Measurements from ENCODE around the gene GNB2. TPM values are rescaled to one million over a fixed set of nuclear protein-coding genes. Genes with fewer than 3 reads are reported as not detected.

Gene GNB2
- polyA plus RNA-seq, 2 of the 4 experiments (the other 2 are of a cell fraction): 50.8 to 163 TPM

GRCh38 chr7:100719523-100720278, 46.2 kb downstream of the GNB2 start:
- peak overlapping the region in 1 of 2 experiments; percentile 70; a peak in 1 of 6 replicates for H3K27ac ChIP-seq
- H3K9me3 ChIP-seq: no peaks in the 10 kb centered on the region
- ATAC-seq: peak; percentile 68 to 80
- peak overlapping the region; percentile 40; the same call in 2 of the 3 replicates for H3K4me3 ChIP-seq
- 21% methylated on average over 8 of the region's 8 CpGs for WGBS (ENCODE audit: missing lambda C conversion rate)
- no peak for FAIRE-seq
- H3K4me2 ChIP-seq: peak overlapping the region; percentile 87
- DNase-seq (ENCODE audit: low read depth in 1 of 2, low spot score in 1 of 2): peak in 1 of 2 experiments; percentile 64
- ChIA-PET POLR2A (no interaction called here), CTCF (interaction anchor here (0.5 to 19.8 kb wide), 42 partner anchors 11 to 339 kb away, joined by 3 to 280 read pairs (median 4); partner anchors contain the start of genes EPHB4, POP7, SLC12A9 and UFSP1)
- TF ChIP-seq RAD21 (conservative IDR thresholded peaks at IDR 0.05 in 1 of 2, IDR thresholded peaks at IDR 0.05 in 1 of 2): peak; percentile 77 to 80
- TF ChIP-seq FOSL2 (IDR thresholded peaks at IDR 0.05): no peak
- TF ChIP-seq FOSL2 (CRISPR knock-in tag; IDR thresholded peaks at IDR 0.05): no peak
- no peak for TF ChIP-seq HEYL (CRISPR knock-in tag; IDR thresholded peaks at IDR 0.05)
- no peak for TF ChIP-seq RCOR1 (IDR thresholded peaks at IDR 0.05; ENCODE audit: low read depth, low read length)
- no peak for TF ChIP-seq RFX5 (IDR thresholded peaks at IDR 0.05)
- no peak for TF ChIP-seq NPAS2 (CRISPR knock-in tag; IDR thresholded peaks at IDR 0.05; ENCODE audit: borderline replicate concordance)
- TF ChIP-seq SREBF2 (IDR thresholded peaks at IDR 0.05): no peak
- TF ChIP-seq MAX (IDR thresholded peaks at IDR 0.05): 0 out of 2 replicates have a peak, but pooled peaks have one; percentile 12
- peak; percentile 55 for TF ChIP-seq CTCF (IDR thresholded peaks at IDR 0.05)
- TF ChIP-seq CHD2 (IDR thresholded peaks at IDR 0.05; ENCODE audit: low read length, partially characterized antibody): no peak
- no peak for TF ChIP-seq NFE2L2 (conservative IDR thresholded peaks at IDR 0.05; ENCODE audit: low read length)
- no peak for TF ChIP-seq POLR2A (IDR thresholded peaks at IDR 0.05; ENCODE audit: low read length)
- no peak for TF ChIP-seq NR3C1 (IDR thresholded peaks at IDR 0.05)
- peak; percentile 78 for TF ChIP-seq SMC3 (IDR thresholded peaks at IDR 0.05)
- H3K4me1 ChIP-seq: peaks cover 11% of the 10 kb centered on the region; the same call in 2 of the 3 replicates

- Histone ChIP-seq H3K4me3 (peak within 1 kb of the TSS; percentile 40), H3K27ac (peak within 1 kb of the TSS in 1 of 2 experiments; percentile 70; a peak in 3 of 6 replicates), H3K9me3 (no peaks in the 10 kb centered on the region), H3K4me2 (peak within 1 kb of the TSS; percentile 87), H3K4me1 (peaks cover 11% of the 10 kb centered on the region; the same call in 2 of the 3 replicates)
- 30% methylated on average over 1 of the region's 21 CpGs for WGBS (ENCODE audit: missing lambda C conversion rate)
- no peak for DNase-seq (ENCODE audit: low read depth in 1 of 2, low spot score in 1 of 2)
- POLR2A ChIA-PET: no interaction called here
- TF ChIP-seq ZFP36 (IDR thresholded peaks at IDR 0.05; ENCODE audit: borderline replicate concordance, partially characterized antibody) (no peak), KDM1A (IDR thresholded peaks at IDR 0.05; ENCODE audit: low read depth) (no peak), PHF8 (IDR thresholded peaks at IDR 0.05; ENCODE audit: borderline replicate concordance, low read depth) (no peak), RARB (CRISPR knock-in tag; IDR thresholded peaks at IDR 0.05) (no peak), TFCP2L1 (CRISPR knock-in tag; IDR thresholded peaks at IDR 0.05) (no peak), USF2 (IDR thresholded peaks at IDR 0.05) (no peak), SREBF2 (IDR thresholded peaks at IDR 0.05) (no peak), MAFK (IDR thresholded peaks at IDR 0.05; ENCODE audit: partially characterized antibody) (no peak), POLR2A (IDR thresholded peaks at IDR 0.05; ENCODE audit: low read length) (no peak), HMGXB4 (CRISPR knock-in tag; IDR thresholded peaks at IDR 0.05; ENCODE audit: borderline replicate concordance) (no peak), RNF2 (IDR thresholded peaks at IDR 0.05; ENCODE audit: borderline replicate concordance, low read depth) (no peak), REST (IDR thresholded peaks at IDR 0.05) (no peak), GATA3 (IDR thresholded peaks at IDR 0.05; ENCODE audit: borderline replicate concordance) (no peak), RCOR1 (IDR thresholded peaks at IDR 0.05; ENCODE audit: low read depth, low read length) (no peak), BHLHE40 (IDR thresholded peaks at IDR 0.05; ENCODE audit: low read depth, low read length) (no peak), EP300 (IDR thresholded peaks at IDR 0.05) (no peak), MAX (IDR thresholded peaks at IDR 0.05) (no peak)
- ATAC-seq: peak; percentile 45 to 52; a peak in 5 of 6 replicates
- FAIRE-seq: no peak
- CTCF ChIA-PET: interaction anchor here (0.5 to 19.8 kb wide), 36 partner anchors 11 to 339 kb away, joined by 3 to 280 read pairs (median 4); partner anchors contain the start of genes EPHB4, POP7, SLC12A9 and UFSP1
Measured at GRCh38 chr7:100720279-100720670, 46.7 kb downstream of the GNB2 start, which contains the start of gene EPO. TSS of gene EPO (plus strand) at chr7:100720468. CDS start at chr7:100720981, 513 bp downstream.
